ENCODE results near the gene CHST15. TPM values are rescaled to one million over a fixed set of nuclear protein-coding genes. Genes with fewer than 3 reads are reported as not detected.

The CHST15 gene
- total and polyA plus RNA-seq, 7 experiments from 2014 or later = 0.27 to 43.3 (median 2.2) TPM

- H3K4me3 ChIP-seq (ENCODE audit: low read length) = no peak overlapping the region
- no peak overlapping the region for H3K27ac Mint-ChIP-seq
- H3K27me3 Mint-ChIP-seq = peaks cover 0 to 4% (median 3%) of the 10 kb centered on the region in 5 donors
- H3K36me3 Mint-ChIP-seq = no peaks in the 10 kb centered on the region
- ChIA-PET POLR2A (no interaction called here), CTCF (interaction anchor here (0.7 kb wide), 1 partner anchor 153 kb away, joined by 3 read pairs; no protein-coding TSS in a partner anchor)
- intact Hi-C loops (cut with micrococcal nuclease) = no loop called here
- DNase-seq (no peak), ATAC-seq (no peak)
- no peak overlapping the region for H3K27ac ChIP-seq (ENCODE audit: low read depth, low read length)
- H3K27me3 ChIP-seq (ENCODE audit: control insufficient read depth in 2 of 2, insufficient read depth in 2 of 2, low read length in 2 of 2) = no peaks in the 10 kb centered on the region
- no peak overlapping the region for H3K4me3 Mint-ChIP-seq
- no peaks in the 10 kb centered on the region for H3K36me3 ChIP-seq (ENCODE audit: control insufficient read depth in 2 of 3, insufficient read depth in 3 of 3, low read length in 3 of 3)
- no peaks in the 10 kb centered on the region for H3K9me3 ChIP-seq (ENCODE audit: control insufficient read depth in 2 of 3, low read length in 3 of 3)
- H3K4me1 ChIP-seq (ENCODE audit: control insufficient read depth in 2 of 2, insufficient read depth in 2 of 2, low read length in 2 of 2) = no peaks in the 10 kb centered on the region
- H3K4me1 Mint-ChIP-seq = peaks cover 0 to 14% (median 8%) of the 10 kb centered on the region in 7 donors
- no peaks in the 10 kb centered on the region for H3K9me3 Mint-ChIP-seq
These were observed 65.7 kb downstream of the CHST15 start for GRCh38 chr10:124027651-124028050.

- Histone ChIP-seq H3K4me3 (ENCODE audit: low read length) (no peak overlapping the region), H3K27me3 (ENCODE audit: control insufficient read depth in 2 of 2, insufficient read depth in 2 of 2, low read length in 2 of 2) (no peaks in the 10 kb centered on the region), H3K36me3 (ENCODE audit: control insufficient read depth in 2 of 3, insufficient read depth in 3 of 3, low read length in 3 of 3) (no peaks in the 10 kb centered on the region), H3K4me1 (ENCODE audit: control insufficient read depth in 2 of 2, insufficient read depth in 2 of 2, low read length in 2 of 2) (no peaks in the 10 kb centered on the region), H3K9me3 (ENCODE audit: control insufficient read depth in 2 of 3, low read length in 3 of 3) (no peaks in the 10 kb centered on the region), H3K27ac (ENCODE audit: low read depth, low read length) (no peak overlapping the region)
- Mint-ChIP-seq H3K4me1 (peaks cover 0 to 14% (median 8%) of the 10 kb centered on the region in 7 donors), H3K36me3 (no peaks in the 10 kb centered on the region), H3K27ac (no peak overlapping the region), H3K27me3 (peaks cover 0 to 4% (median 3%) of the 10 kb centered on the region in 5 donors), H3K9me3 (no peaks in the 10 kb centered on the region), H3K4me3 (no peak overlapping the region)
- ChIA-PET POLR2A (no interaction called here), CTCF (interaction anchor here (0.7 kb wide), 1 partner anchor 154 kb away, joined by 3 read pairs; no protein-coding TSS in a partner anchor)
- ATAC-seq = no peak
- intact Hi-C loops (cut with micrococcal nuclease) = no loop called here
- no peak for DNase-seq
These were observed 66.3 kb downstream of the CHST15 start for GRCh38 chr10:124027031-124027611.

- Mint-ChIP-seq H3K27me3 (peaks cover 0 to 4% (median 3%) of the 10 kb centered on the region in 5 donors), H3K9me3 (no peaks in the 10 kb centered on the region), H3K4me3 (no peak overlapping the region), H3K36me3 (no peaks in the 10 kb centered on the region), H3K4me1 (peaks cover 0 to 14% (median 8%) of the 10 kb centered on the region in 7 donors), H3K27ac (no peak overlapping the region)
- Histone ChIP-seq H3K27ac (ENCODE audit: low read depth, low read length) (no peak overlapping the region), H3K36me3 (ENCODE audit: control insufficient read depth in 2 of 3, insufficient read depth in 3 of 3, low read length in 3 of 3) (no peaks in the 10 kb centered on the region), H3K4me3 (ENCODE audit: low read length) (no peak overlapping the region), H3K4me1 (ENCODE audit: control insufficient read depth in 2 of 2, insufficient read depth in 2 of 2, low read length in 2 of 2) (no peaks in the 10 kb centered on the region), H3K27me3 (ENCODE audit: control insufficient read depth in 2 of 2, insufficient read depth in 2 of 2, low read length in 2 of 2) (no peaks in the 10 kb centered on the region), H3K9me3 (ENCODE audit: control insufficient read depth in 2 of 3, low read length in 3 of 3) (no peaks in the 10 kb centered on the region)
- intact Hi-C loops (cut with micrococcal nuclease) = no loop called here
- ChIA-PET CTCF (no interaction called here), POLR2A (no interaction called here)
- DNase-seq (no peak), ATAC-seq (no peak)
These were observed 66.8 kb downstream of the CHST15 start for GRCh38 chr10:124026589-124026939.

GRCh38 chr10:124025660-124026588 lies 67.5 kb downstream of the CHST15 start:
- H3K27ac ChIP-seq (ENCODE audit: low read depth, low read length) = no peak overlapping the region
- H3K9me3 Mint-ChIP-seq = no peaks in the 10 kb centered on the region
- intact Hi-C loops (cut with micrococcal nuclease) = loop anchor here in 1 of 2 donors (1.0 to 2.0 kb wide), 2 partner anchors 67 to 363 kb away; partner anchors contain the start of gene CHST15
- no peaks in the 10 kb centered on the region for H3K4me1 ChIP-seq (ENCODE audit: control insufficient read depth in 2 of 2, insufficient read depth in 2 of 2, low read length in 2 of 2)
- H3K27me3 Mint-ChIP-seq = peaks cover 0 to 4% (median 3%) of the 10 kb centered on the region in 5 donors
- ChIA-PET CTCF (no interaction called here), POLR2A (no interaction called here)
- H3K4me1 Mint-ChIP-seq = peaks cover 0 to 14% (median 8%) of the 10 kb centered on the region in 7 donors
- H3K27me3 ChIP-seq (ENCODE audit: control insufficient read depth in 2 of 2, insufficient read depth in 2 of 2, low read length in 2 of 2) = no peaks in the 10 kb centered on the region
- H3K27ac Mint-ChIP-seq = no peak overlapping the region
- H3K4me3 ChIP-seq (ENCODE audit: low read length) = no peak overlapping the region
- peak overlapping the region in 1 of 10 donors; percentile 4 for H3K4me3 Mint-ChIP-seq
- no peaks in the 10 kb centered on the region for H3K9me3 ChIP-seq (ENCODE audit: control insufficient read depth in 2 of 3, low read length in 3 of 3)
- H3K36me3 ChIP-seq (ENCODE audit: control insufficient read depth in 2 of 3, insufficient read depth in 3 of 3, low read length in 3 of 3) = no peaks in the 10 kb centered on the region
- DNase-seq = peak in 1 of 9 donors; percentile 8
- no peaks in the 10 kb centered on the region for H3K36me3 Mint-ChIP-seq
- peak; percentile 48 for ATAC-seq

- Mint-ChIP-seq H3K4me3 (peak overlapping the region in 1 of 10 donors; percentile 4), H3K27ac (no peak overlapping the region)
- ATAC-seq = no peak
These were observed 68.2 kb downstream of the CHST15 start for GRCh38 chr10:124025152-124025551.

GRCh38 chr10:124022066-124022465 lies 71.3 kb downstream of the CHST15 start:
- Histone ChIP-seq H3K4me3 (ENCODE audit: low read length) (no peak overlapping the region), H3K27me3 (ENCODE audit: control insufficient read depth in 2 of 2, insufficient read depth in 2 of 2, low read length in 2 of 2) (no peaks in the 10 kb centered on the region), H3K27ac (ENCODE audit: low read depth, low read length) (no peak overlapping the region), H3K9me3 (ENCODE audit: control insufficient read depth in 2 of 3, low read length in 3 of 3) (no peaks in the 10 kb centered on the region), H3K36me3 (ENCODE audit: control insufficient read depth in 2 of 3, insufficient read depth in 3 of 3, low read length in 3 of 3) (no peaks in the 10 kb centered on the region), H3K4me1 (ENCODE audit: control insufficient read depth in 2 of 2, insufficient read depth in 2 of 2, low read length in 2 of 2) (no peaks in the 10 kb centered on the region)
- ChIA-PET CTCF (no interaction called here), POLR2A (no interaction called here)
- no peak overlapping the region for H3K27ac Mint-ChIP-seq
- ATAC-seq = no peak
- no peak overlapping the region for H3K4me3 Mint-ChIP-seq
- no peak for DNase-seq
- intact Hi-C loops (cut with micrococcal nuclease) = no loop called here
- no peaks in the 10 kb centered on the region for H3K9me3 Mint-ChIP-seq
- H3K4me1 Mint-ChIP-seq = peaks cover 0 to 14% (median 8%) of the 10 kb centered on the region in 7 donors
- no peaks in the 10 kb centered on the region for H3K36me3 Mint-ChIP-seq
- H3K27me3 Mint-ChIP-seq = peaks cover 0 to 4% (median 3%) of the 10 kb centered on the region in 5 donors

More at GRCh38 chr10:124025152-124025551, 68.2 kb downstream of the CHST15 start:
- H3K36me3 ChIP-seq (ENCODE audit: control insufficient read depth in 2 of 3, insufficient read depth in 3 of 3, low read length in 3 of 3) = no peaks in the 10 kb centered on the region
- no peaks in the 10 kb centered on the region for H3K4me1 ChIP-seq (ENCODE audit: control insufficient read depth in 2 of 2, insufficient read depth in 2 of 2, low read length in 2 of 2)
- ChIA-PET CTCF (no interaction called here), POLR2A (no interaction called here)
- H3K27ac ChIP-seq (ENCODE audit: low read depth, low read length) = no peak overlapping the region
- intact Hi-C loops (cut with micrococcal nuclease) = loop anchor here in 1 of 2 donors (1.0 to 2.0 kb wide), 2 partner anchors 68 to 364 kb away; partner anchors contain the start of gene CHST15
- Mint-ChIP-seq H3K4me1 (peaks cover 0 to 14% (median 8%) of the 10 kb centered on the region in 7 donors), H3K36me3 (no peaks in the 10 kb centered on the region), H3K27me3 (peaks cover 0 to 4% (median 3%) of the 10 kb centered on the region in 5 donors), H3K9me3 (no peaks in the 10 kb centered on the region)
- no peaks in the 10 kb centered on the region for H3K27me3 ChIP-seq (ENCODE audit: control insufficient read depth in 2 of 2, insufficient read depth in 2 of 2, low read length in 2 of 2)
- no peaks in the 10 kb centered on the region for H3K9me3 ChIP-seq (ENCODE audit: control insufficient read depth in 2 of 3, low read length in 3 of 3)
- DNase-seq = no peak
- H3K4me3 ChIP-seq (ENCODE audit: low read length) = no peak overlapping the region
